Astrocyte of the cerebellum (primary cell): ENCODE data around the gene TLCD5.

Experiments used
- DNase-seq: peaks from one replicate; pipeline ENCODE4 v3.0.0-alpha.2; 2011; ENCODE audit warnings: low read depth
- H3K4me3 ChIP-seq: 2 replicates; pipeline ENCODE4 v1.5.1; 2011; ENCODE audit warnings: mild to moderate bottlenecking, low read depth, low read length, moderate library complexity
- CTCF ChIP-seq: IDR thresholded peaks from 2 replicates; pipeline ENCODE4 v1.5.1; 2012; ENCODE audit warnings: low read length, low read depth, moderate library complexity, mild to moderate bottlenecking; ENCODE audit errors: missing control alignments
- in situ Hi-C: cut with HindIII; loops from 2 replicates; pipeline ENCODE4 v1.10.0; 2017; ENCODE audit warnings: low sequenced_read_pairs

Gene TLCD5

DNA sequence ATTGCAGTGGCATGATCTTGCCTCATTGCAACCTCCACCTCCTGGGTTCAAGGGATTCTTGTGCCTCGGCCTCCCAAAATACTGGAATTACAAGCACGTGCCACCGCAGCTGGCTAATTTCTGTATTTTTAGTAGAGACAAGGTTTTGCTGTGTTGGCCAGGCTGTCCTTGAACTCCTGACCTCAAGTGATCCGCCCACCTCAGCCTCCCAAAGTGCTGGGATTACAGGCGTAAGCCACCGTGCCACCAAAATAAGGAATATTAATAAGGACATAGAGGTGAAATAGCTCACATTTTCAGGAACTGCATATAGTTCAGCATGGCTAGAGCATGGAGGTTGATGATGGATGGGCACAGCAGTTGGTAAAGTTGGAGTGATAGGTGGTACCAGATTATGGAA is 32.5 kb downstream of the TLCD5 start:
- DNase-seq, result no peak
- H3K4me3 ChIP-seq, result no peak overlapping the region
- in situ Hi-C loops, result no loop called here
- no peak for TF ChIP-seq CTCF

GRCh38 chr11:120358729-120359128 is 33.6 kb downstream of the TLCD5 start:
- in situ Hi-C loops, result no loop called here
- no peak overlapping the region for H3K4me3 ChIP-seq
- TF ChIP-seq CTCF, result no peak
- DNase-seq, result no peak

DNA sequence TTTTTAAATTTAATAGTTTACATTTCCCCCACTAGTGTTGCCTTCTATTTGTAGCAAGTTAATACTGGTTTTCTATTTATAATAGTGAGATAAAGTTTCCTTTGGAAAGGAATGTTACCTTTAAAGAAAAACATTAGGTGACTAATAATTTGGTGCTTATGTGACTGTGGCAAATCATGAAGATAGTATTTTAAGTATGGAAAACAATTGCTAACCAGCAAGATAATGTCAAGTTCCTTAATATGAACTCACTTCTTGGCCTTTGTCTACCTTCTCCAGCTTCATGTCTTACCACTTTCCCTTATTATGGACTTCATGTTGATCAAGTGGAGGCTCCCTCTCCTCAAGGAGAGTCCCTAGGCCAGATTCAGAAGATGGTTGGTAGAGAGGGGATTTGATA is 38.3 kb downstream of the TLCD5 start:
- TF ChIP-seq CTCF, result no peak
- in situ Hi-C loops, result no loop called here
- DNase-seq, result no peak
- no peak overlapping the region for H3K4me3 ChIP-seq

GRCh38 chr11:120365512-120365911 is 40.4 kb downstream of the TLCD5 start:
- DNase-seq, result no peak
- no peak for TF ChIP-seq CTCF
- in situ Hi-C loops, result no loop called here
- H3K4me3 ChIP-seq, result no peak overlapping the region

GRCh38 chr11:120372296-120372695 is 47.2 kb downstream of the TLCD5 start:
- TF ChIP-seq CTCF, result no peak
- H3K4me3 ChIP-seq, result no peak overlapping the region
- DNase-seq, result no peak
- in situ Hi-C loops, result no loop called here

DNA sequence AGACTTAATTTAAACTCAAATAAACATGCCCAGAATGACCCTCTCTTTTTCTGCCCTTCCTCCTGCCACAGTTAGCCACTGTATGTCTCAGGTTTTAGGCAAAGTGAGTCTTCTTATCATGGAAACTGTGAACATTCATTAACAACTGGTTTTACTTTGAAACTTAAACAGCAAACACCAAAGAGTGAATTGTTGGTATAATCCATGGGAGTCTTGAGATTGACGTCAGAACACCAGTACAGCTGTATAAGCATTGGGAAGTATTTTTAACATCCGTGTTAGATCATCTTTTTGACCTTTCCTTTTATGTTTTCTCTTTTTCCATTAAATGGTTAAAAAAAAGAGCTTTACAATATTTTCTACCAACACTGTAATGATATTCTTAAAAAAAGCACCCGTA is 50.0 kb downstream of the TLCD5 start:
- no peak for DNase-seq
- in situ Hi-C loops, result no loop called here
- H3K4me3 ChIP-seq, result no peak overlapping the region
- TF ChIP-seq CTCF, result no peak
